Motor neuron (in vitro differentiated cells): ENCODE measurements around the gene RAB33B. TPM values are rescaled to one million over a fixed set of nuclear protein-coding genes. Genes with fewer than 3 reads are reported as not detected.
A peak's percentile ranks its signal among the peaks of the same experiment; 100 is the strongest.
"Not testable (repeated sequence)": the region's sequence is repeated elsewhere in the genome, so short reads cannot be mapped to it uniquely, and the experiment has no call there.

ENCODE experiments used
- ATAC-seq, 8 experiments: fragments of 200-7000 bp; cut with Tn5 transposase; replicated peaks in 6 of 8; 2 replicates each; pipeline ENCODE4 v1.8.0; 2021; ENCODE audit warnings: mild to moderate bottlenecking in 8 of 8, moderate library complexity in 8 of 8
- H3K27ac ChIP-seq, 2 donors: fragments of 250-450 bp; sonication (Bioruptor Pico); 2 replicates each; pipeline ENCODE4 v1.9.0; 2021; ENCODE audit warnings: antibody characterized with exemption in 2 of 2, mild to moderate bottlenecking in 2 of 2, moderate library complexity in 1 of 2
- H3K4me1 ChIP-seq, 2 donors: fragments of 250-450 bp; sonication (Bioruptor Pico); replicated peaks in 1 of 2; 2 replicates each; pipeline ENCODE4 v1.6.1; 2021; ENCODE audit warnings: antibody characterized with exemption in 2 of 2, mild to moderate bottlenecking in 2 of 2, moderate library complexity in 1 of 2
- H3K4me3 ChIP-seq, 5 donors: fragments of 250-450 bp; sonication (Bioruptor Pico); 2 replicates each; pipeline ENCODE4 v1.9.0; 2021; ENCODE audit warnings: antibody characterized with exemption in 5 of 5, mild to moderate bottlenecking in 5 of 5, moderate library complexity in 4 of 5
- WGBS, 10 experiments: fragments of 450-650 bp; shearing (Covaris generic); methylation state at CpG; one replicate each; pipeline ENCODE4 v1.0.0; 2022; 5-methylcytosine and 5-hydroxymethylcytosine counted together
- in situ Hi-C, 9 experiments: fragments of 400-800 bp; cut with MboI; loops; one replicate each; pipeline ENCODE4 v1.15.0; 2021; ENCODE audit warnings: low sequenced_read_pairs in 9 of 9, low pct_unique_long_range_greater_than_20kb in 2 of 9; ENCODE audit not compliant: unreplicated experiment in 9 of 9
- total RNA-seq, 8 experiments: library from RNA; unstranded; fragments of 300-600 nt; gene quantifications; 2 replicates each; pipeline versions ENCODE4 v1.2.3 to v1.2.4, GENCODE V29; 2022

Gene RAB33B
- 10 to 100 TPM in 3 of 8 experiments, 1 to 10 TPM in 5; 4.1 to 21.7 (median 8.0) TPM for total RNA-seq

DNA sequence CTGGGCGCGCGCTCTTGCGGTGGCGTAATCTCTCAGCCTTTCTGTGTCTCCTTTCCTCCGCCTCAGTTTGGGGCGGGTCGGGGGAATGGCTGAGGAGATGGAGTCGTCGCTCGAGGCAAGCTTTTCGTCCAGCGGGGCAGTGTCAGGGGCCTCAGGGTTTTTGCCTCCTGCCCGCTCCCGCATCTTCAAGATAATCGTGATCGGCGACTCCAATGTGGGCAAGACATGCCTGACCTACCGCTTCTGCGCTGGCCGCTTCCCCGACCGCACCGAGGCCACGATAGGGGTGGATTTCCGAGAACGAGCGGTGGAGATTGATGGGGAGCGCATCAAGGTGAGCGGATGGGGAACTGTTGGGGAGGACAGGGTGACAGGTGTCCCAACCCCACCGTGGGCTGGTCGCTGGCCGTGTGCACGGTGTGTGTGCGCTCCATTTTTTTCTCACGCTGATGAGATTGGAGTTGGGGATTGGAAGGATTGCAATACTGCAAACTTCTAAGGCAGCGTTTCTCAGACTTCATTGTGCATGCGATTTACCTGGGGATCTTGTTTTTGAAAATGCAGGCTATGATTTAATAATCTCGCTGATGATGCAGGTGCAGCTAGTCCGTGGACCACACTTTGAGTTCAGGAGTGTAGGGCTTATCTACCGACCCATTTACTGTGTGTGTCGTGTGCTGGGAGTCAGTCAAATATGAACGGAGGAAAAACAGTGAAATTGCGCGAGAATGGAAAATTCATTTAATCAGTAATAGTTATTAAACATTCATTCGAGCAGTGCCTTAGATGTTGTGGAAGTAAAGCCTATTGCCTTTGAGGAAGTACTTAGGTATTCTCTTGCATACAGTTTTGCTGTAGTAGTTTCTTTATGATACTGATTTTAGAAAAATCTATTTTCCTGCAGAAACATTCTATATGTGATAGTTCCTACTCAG lies at the start of gene RAB33B:
Gene RAB33B (plus strand): TSS at position 11 of the 935 bp plus-strand sequence. CDS start 75 bp downstream, at position 86.
- peak in 7 of 8 experiments; percentile 0 to 65 (median 1) for ATAC-seq

DNA sequence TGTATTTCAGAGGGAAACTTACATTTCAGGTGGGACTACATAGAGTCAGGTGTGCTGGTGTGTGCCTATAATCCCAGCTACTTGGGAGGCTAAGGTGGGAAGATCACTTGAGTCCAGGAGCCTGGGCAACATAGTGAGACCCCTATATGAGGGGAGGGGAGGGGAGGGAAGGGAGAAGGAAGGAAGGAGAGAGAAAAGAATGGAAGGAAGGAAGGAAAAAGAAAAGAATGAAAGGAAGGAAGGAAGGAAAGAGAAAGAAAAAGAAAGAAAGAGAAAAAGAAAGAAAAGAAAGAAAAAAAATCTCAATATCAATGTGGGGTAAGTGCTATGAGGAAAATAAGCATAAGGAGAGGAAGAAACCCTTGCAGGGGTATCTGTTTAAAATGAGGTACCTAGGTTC lies 43.6 kb upstream of the RAB33B start:
- H3K4me1 ChIP-seq, result no peaks in the 10 kb centered on the region
- H3K4me3 ChIP-seq, result no peak overlapping the region
- no peak overlapping the region for H3K27ac ChIP-seq
- no peak for ATAC-seq
- in situ Hi-C loops, result no loop called here

More for the DNA sequence above, at the start of gene RAB33B:
- in situ Hi-C loops, result no loop called here
- Histone ChIP-seq H3K27ac (peak within 1 kb of the TSS; percentile 94 to 96), H3K4me1 (peaks cover 23 to 35% of the 10 kb centered on the region in 2 donors), H3K4me3 (peak within 1 kb of the TSS; percentile 53 to 95 (median 64))
- WGBS, 10 experiments, result 0 to 20% (median 7%) methylated on average over 1 to 20 of the region's 46 CpGs; no CpG with 5 or more reads in 1 of the 10 experiments

DNA sequence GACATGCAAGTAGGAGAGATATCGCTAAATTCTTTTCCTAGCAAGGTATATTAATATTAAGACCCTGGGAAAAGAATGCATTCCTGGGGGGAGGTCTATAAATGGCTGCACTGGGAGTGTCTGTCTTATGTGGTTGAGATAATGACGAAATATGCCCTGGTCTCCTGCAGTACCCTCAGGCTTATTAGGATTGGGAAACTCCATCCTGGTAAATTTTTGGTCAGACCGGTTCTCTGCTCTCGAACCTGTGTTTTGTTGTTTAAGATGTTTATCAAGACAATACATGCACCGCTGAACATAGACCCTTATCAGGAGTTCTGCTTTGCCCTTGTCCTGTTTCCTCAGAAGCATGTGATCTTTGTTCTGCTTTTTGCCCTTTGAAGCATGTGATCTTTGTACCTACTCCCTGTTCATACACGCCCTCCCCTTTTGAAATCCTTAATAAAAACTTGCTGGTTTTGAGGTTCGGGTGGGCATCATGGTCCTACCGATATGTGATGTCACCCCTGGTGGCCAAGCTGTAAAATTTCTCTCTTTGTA lies 39.2 kb upstream of the RAB33B start:
- in situ Hi-C loops, result not testable (repeated sequence)

GRCh38 chr4:139416073-139416673 lies 37.7 kb upstream of the RAB33B start:
- peak in 3 of 8 experiments; percentile 27 to 50 (median 31) for ATAC-seq
- Histone ChIP-seq H3K4me1 (no peaks in the 10 kb centered on the region), H3K27ac (no peak overlapping the region), H3K4me3 (no peak overlapping the region)
- WGBS, 10 experiments, result 67 to 100% (median 97%) methylated on average over 1 to 2 of the region's 2 CpGs; no CpG with 5 or more reads in 2 of the 10 experiments
- in situ Hi-C loops, result no loop called here

More for the DNA sequence above, 39.2 kb upstream of the RAB33B start:
- H3K4me1 ChIP-seq, H3K4me3 ChIP-seq, H3K27ac ChIP-seq, ATAC-seq: not testable (repeated sequence)
- 90 to 99% (median 93%) methylated on average over 2 to 8 of the region's 8 CpGs; no CpG with 5 or more reads in 1 of the 10 experiments for WGBS, 10 experiments

GRCh38 chr4:139419388-139419914 lies 34.5 kb upstream of the RAB33B start:
- ATAC-seq, result peak in 3 of 8 experiments; percentile 44 to 90 (median 85)
- Histone ChIP-seq H3K27ac (no peak overlapping the region), H3K4me1 (no peaks in the 10 kb centered on the region), H3K4me3 (no peak overlapping the region)
- in situ Hi-C loops, result no loop called here
- 43 to 100% (median 100%) methylated on average over 1 to 2 of the region's 2 CpGs; no CpG with 5 or more reads in 3 of the 10 experiments for WGBS, 10 experiments

DNA sequence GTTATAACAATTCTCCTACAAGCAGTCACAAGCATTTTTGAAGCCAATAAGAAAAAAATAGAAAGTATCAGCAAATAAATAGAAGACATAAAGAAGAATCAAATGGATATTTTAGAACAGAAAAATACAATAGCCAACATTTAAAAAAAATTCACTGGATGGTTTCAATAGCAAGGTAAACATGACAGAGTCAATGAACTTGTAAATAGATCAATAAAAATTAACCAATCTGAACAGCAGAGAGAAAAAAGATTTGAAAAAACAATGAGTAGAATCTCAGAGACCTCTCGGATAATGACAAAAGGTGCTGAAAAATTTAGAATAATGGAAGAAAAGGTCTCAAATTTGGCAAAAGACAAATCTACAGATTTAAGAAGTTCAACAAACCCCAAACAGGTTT lies 33.3 kb upstream of the RAB33B start:
- Histone ChIP-seq H3K4me3 (no peak overlapping the region), H3K27ac (no peak overlapping the region), H3K4me1 (no peaks in the 10 kb centered on the region)
- WGBS, 10 experiments, result 88 to 100% (median 94%) methylated on average over 1 of the region's 1 CpG; no CpG with 5 or more reads in 1 of the 10 experiments
- in situ Hi-C loops, result no loop called here
- no peak for ATAC-seq

- Histone ChIP-seq H3K4me3 (no peak overlapping the region), H3K27ac (no peak overlapping the region), H3K4me1 (no peaks in the 10 kb centered on the region)
- WGBS, 10 experiments, result 89 to 100% (median 95%) methylated on average over 2 to 13 of the region's 23 CpGs; no CpG with 5 or more reads in 2 of the 10 experiments
- ATAC-seq, result no peak
- in situ Hi-C loops, result no loop called here
These were observed 17.8 kb upstream of the RAB33B start for GRCh38 chr4:139436122-139436521.

GRCh38 chr4:139438141-139438540 lies 15.8 kb upstream of the RAB33B start:
- Histone ChIP-seq H3K4me3 (no peak overlapping the region), H3K4me1 (no peaks in the 10 kb centered on the region), H3K27ac (no peak overlapping the region)
- ATAC-seq, result no peak
- 60 to 100% (median 95%) methylated on average over 1 to 2 of the region's 2 CpGs; no CpG with 5 or more reads in 2 of the 10 experiments for WGBS, 10 experiments
- in situ Hi-C loops, result no loop called here

- 0 to 100% (median 94%) methylated on average over 1 to 4 of the region's 4 CpGs; no CpG with 5 or more reads in 1 of the 10 experiments for WGBS, 10 experiments
- Histone ChIP-seq H3K4me1 (no peaks in the 10 kb centered on the region), H3K27ac (no peak overlapping the region), H3K4me3 (no peak overlapping the region)
- peak in 3 of 8 experiments; percentile 97 to 98 (median 98) for ATAC-seq
- in situ Hi-C loops, result no loop called here
These were observed 12.9 kb upstream of the RAB33B start for GRCh38 chr4:139441029-139441428.

GRCh38 chr4:139443661-139444060 lies 10.3 kb upstream of the RAB33B start:
- WGBS, 10 experiments, result 52 to 95% (median 90%) methylated on average over 1 to 6 of the region's 7 CpGs; no CpG with 5 or more reads in 4 of the 10 experiments
- no peak for ATAC-seq
- in situ Hi-C loops, result no loop called here

DNA sequence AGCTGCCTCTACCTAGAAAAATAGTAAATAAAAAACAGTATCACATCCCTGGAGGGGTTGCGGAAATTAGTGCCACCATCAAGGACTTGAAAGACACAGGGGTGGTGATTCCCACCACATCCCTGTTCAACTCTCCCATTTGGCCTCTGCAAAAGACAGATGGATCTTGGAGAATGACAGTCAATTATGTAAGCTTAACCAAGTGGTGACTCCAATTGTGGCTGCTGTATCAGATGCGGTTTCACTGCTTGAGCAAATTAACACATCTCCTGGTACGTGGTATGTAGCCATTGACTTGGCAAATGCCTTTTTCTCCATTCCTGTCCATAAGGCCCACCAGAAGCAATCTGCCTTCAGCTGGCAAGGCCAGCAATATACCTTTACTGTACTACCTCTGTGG lies 9.0 kb upstream of the RAB33B start:
- 50 to 100% (median 67%) methylated on average over 1 to 3 of the region's 3 CpGs; no CpG with 5 or more reads in 3 of the 10 experiments for WGBS, 10 experiments
- in situ Hi-C loops, ATAC-seq, H3K27ac ChIP-seq, H3K4me3 ChIP-seq, H3K4me1 ChIP-seq: not testable (repeated sequence)

More at GRCh38 chr4:139443661-139444060, 10.3 kb upstream of the RAB33B start:
- H3K4me3 ChIP-seq, result no peak overlapping the region
- H3K4me1 ChIP-seq, result no peaks in the 10 kb centered on the region
- H3K27ac ChIP-seq, result no peak overlapping the region

GRCh38 chr4:139447078-139447477 lies 6.8 kb upstream of the RAB33B start:
- ATAC-seq, H3K27ac ChIP-seq, H3K4me1 ChIP-seq, H3K4me3 ChIP-seq, in situ Hi-C loops: not testable (repeated sequence)
- 100% methylated on average over 1 to 4 of the region's 4 CpGs; no CpG with 5 or more reads in 4 of the 10 experiments for WGBS, 10 experiments
